ENCODE results near the gene FAT3. TPM values are rescaled to one million over a fixed set of nuclear protein-coding genes. Genes with fewer than 3 reads are reported as not detected.

The FAT3 gene
- total and polyA plus RNA-seq, 9 of the 15 experiments (the other 6 are each of a cell fraction or from before 2014, with no cell fraction given) = under 0.01 TPM; not detected in 7

DNA sequence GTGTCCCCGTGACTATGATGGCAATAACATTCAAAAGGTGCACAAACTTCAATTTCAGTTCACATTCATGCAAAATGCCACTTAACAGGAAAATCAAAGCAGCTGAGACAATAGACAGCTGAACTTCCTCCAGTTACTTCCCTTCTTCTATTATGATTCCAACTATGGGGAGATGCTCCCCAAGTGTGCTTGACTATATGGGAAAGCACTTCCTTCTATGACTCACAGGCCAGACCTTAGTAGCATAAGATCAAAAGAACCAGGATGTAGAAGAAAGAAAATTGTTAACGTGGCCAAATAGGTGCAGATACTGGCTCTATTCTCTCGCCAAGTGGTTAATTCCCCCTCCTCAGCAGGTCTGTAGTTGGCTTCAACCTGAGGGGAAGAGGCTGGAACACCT, 7.8 kb upstream of the FAT3 start:
- H3K27ac ChIP-seq (ENCODE audit: extremely low read depth, low read depth, low read length) = no peak overlapping the region
- no peak for ATAC-seq
- no peak overlapping the region for H3K4me3 ChIP-seq
- in situ Hi-C loops (cut with MboI) = no loop called here
- WGBS (ENCODE audit: insufficient coverage, low coverage, missing lambda C conversion rate) = 0% methylated on average over 3 of the region's 3 CpGs
- no peaks in the 10 kb centered on the region for H3K9me1 ChIP-seq (ENCODE audit: control insufficient read depth, insufficient read depth, low read length)
- no peaks in the 10 kb centered on the region for H4K20me1 ChIP-seq (replicated peaks; ENCODE audit: control insufficient read depth, insufficient read depth, low read length)
- H3K79me2 ChIP-seq (ENCODE audit: control insufficient read depth, insufficient read depth, low read length) = no peaks in the 10 kb centered on the region
- H2AFZ ChIP-seq (ENCODE audit: low read depth, low read length) = no peak overlapping the region
- intact Hi-C loops (cut with micrococcal nuclease) = no loop called here
- CTCF ChIA-PET (ENCODE audit: low intra/inter-chr PET ratio) = no interaction called here
- H3K27me3 ChIP-seq (ENCODE audit: control insufficient read depth in 2 of 2, insufficient read depth in 2 of 2, low read length in 2 of 2) = no peaks in the 10 kb centered on the region
- no peak for FAIRE-seq
- no peak overlapping the region for H3K9ac ChIP-seq (ENCODE audit: insufficient read depth in 1 of 2, low read depth in 2 of 2, low read length in 2 of 2)
- H3K4me1 ChIP-seq (replicated peaks in 1 of 2; ENCODE audit: control insufficient read depth in 2 of 2, insufficient read depth in 2 of 2, low read length in 2 of 2) = no peaks in the 10 kb centered on the region
- H3K36me3 ChIP-seq (ENCODE audit: control insufficient read depth, insufficient read depth, low read length) = no peaks in the 10 kb centered on the region
- H3K9me3 ChIP-seq (replicated peaks; ENCODE audit: control insufficient read depth, insufficient read depth, low read depth, low read length) = no peaks in the 10 kb centered on the region
- no peak for DNase-seq (ENCODE audit: extremely low read depth in 1 of 4, low spot score in 3 of 4)
- POLR2A ChIA-PET = no interaction called here
- no peak overlapping the region for H3K4me2 ChIP-seq (ENCODE audit: insufficient read depth, low read length)
- BruUV-seq (replicated peaks) = no TSS peak
- TF ChIP-seq ZNF395 (CRISPR knock-in tag; IDR thresholded peaks at IDR 0.05) (no peak), ZNF766 (CRISPR knock-in tag; conservative IDR thresholded peaks at IDR 0.05) (no peak), ZC3H4 (CRISPR knock-in tag; IDR thresholded peaks at IDR 0.05; ENCODE audit: borderline replicate concordance) (no peak), ZC3H8 (IDR thresholded peaks at IDR 0.05) (no peak), SMARCB1 (IDR thresholded peaks at IDR 0.05; ENCODE audit: insufficient read length, low read depth) (no peak), BRF1 (IDR thresholded peaks at IDR 0.05; ENCODE audit: borderline replicate concordance, extremely low read depth, insufficient read length) (no peak), STAT6 (CRISPR knock-in tag; IDR thresholded peaks at IDR 0.05) (no peak), SRF (CRISPR knock-in tag; IDR thresholded peaks at IDR 0.05) (no peak)
- TF ChIP-seq, protein P1, sequence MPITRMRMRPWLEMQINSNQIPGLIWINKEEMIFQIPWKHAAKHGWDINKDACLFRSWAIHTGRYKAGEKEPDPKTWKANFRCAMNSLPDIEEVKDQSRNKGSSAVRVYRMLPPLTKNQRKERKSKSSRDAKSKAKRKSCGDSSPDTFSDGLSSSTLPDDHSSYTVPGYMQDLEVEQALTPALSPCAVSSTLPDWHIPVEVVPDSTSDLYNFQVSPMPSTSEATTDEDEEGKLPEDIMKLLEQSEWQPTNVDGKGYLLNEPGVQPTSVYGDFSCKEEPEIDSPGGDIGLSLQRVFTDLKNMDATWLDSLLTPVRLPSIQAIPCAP (CRISPR knock-in tag; IDR thresholded peaks at IDR 0.05; ENCODE audit: borderline replicate concordance) = no peak
- TF ChIP-seq, protein P2, sequence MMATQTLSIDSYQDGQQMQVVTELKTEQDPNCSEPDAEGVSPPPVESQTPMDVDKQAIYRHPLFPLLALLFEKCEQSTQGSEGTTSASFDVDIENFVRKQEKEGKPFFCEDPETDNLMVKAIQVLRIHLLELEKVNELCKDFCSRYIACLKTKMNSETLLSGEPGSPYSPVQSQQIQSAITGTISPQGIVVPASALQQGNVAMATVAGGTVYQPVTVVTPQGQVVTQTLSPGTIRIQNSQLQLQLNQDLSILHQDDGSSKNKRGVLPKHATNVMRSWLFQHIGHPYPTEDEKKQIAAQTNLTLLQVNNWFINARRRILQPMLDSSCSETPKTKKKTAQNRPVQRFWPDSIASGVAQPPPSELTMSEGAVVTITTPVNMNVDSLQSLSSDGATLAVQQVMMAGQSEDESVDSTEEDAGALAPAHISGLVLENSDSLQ (IDR thresholded peaks at IDR 0.05) = no peak
